IMR-90 (cell line): ENCODE measurements around the gene ELAVL4. TPM values are rescaled to one million over a fixed set of nuclear protein-coding genes. Genes with fewer than 3 reads are reported as not detected.

ENCODE experiments used
- ATAC-seq: fragments of 200-7000 bp; cut with Tn5 transposase; 2 replicates; pipeline ENCODE4 v1.9.1; 2020; ENCODE audit warnings: low read depth, mild to moderate bottlenecking, moderate library complexity
- BruUV-seq: library from RNA; stranded (reverse); fragments of 400-500 nt; replicated peaks from 2 replicates; lab custom pipeline; 2021; lab: Mats Ljungman, UMichigan
- CTCF ChIA-PET: fragments of 300-600 bp; formaldehyde crosslinking; extraction: SDS; loops from one replicate; lab custom pipeline; 2021; ENCODE audit warnings: antibody characterized with exemption; lab: Yijun Ruan, JAX
- POLR2A ChIA-PET: fragments of 300-600 bp; sonication (Branson Sonifier 250); formaldehyde crosslinking; loops from one replicate; lab custom pipeline; 2022; ENCODE audit warnings: antibody characterized with exemption; ENCODE audit not compliant: unreplicated experiment; lab: Charles Lee
- DNase-seq: peaks from one replicate; pipeline ENCODE4 v3.0.0; 2013
- H2AFZ ChIP-seq: replicated peaks from 2 replicates; pipeline ENCODE3; 2013; ENCODE audit warnings: low read length, mild to moderate bottlenecking; ENCODE audit not compliant: poor library complexity
- H2AK5ac ChIP-seq: 2 replicates; pipeline ENCODE4 v1.6.1; 2013; ENCODE audit warnings: low read depth, low read length, inconsistent platforms
- H2AK9ac ChIP-seq: replicated peaks from 2 replicates; pipeline ENCODE3; 2013; ENCODE audit warnings: mild to moderate bottlenecking, low read depth, low read length, moderate library complexity; ENCODE audit not compliant: poor library complexity
- H2BK120ac ChIP-seq: 2 replicates; pipeline ENCODE4 v1.6.1; 2013; ENCODE audit warnings: low read depth, low read length, inconsistent platforms
- H2BK15ac ChIP-seq: 3 replicates; pipeline ENCODE4 v1.6.1; 2013; ENCODE audit warnings: low read depth, low read length, inconsistent platforms
- H2BK20ac ChIP-seq: 2 replicates; pipeline ENCODE4 v1.6.1; 2013; ENCODE audit warnings: low read depth, mild to moderate bottlenecking, inconsistent platforms, low read length, moderate library complexity
- H2BK5ac ChIP-seq: 2 replicates; pipeline ENCODE4 v1.6.1; 2013; ENCODE audit warnings: mild to moderate bottlenecking, low read depth, low read length, inconsistent platforms; ENCODE audit not compliant: poor library complexity, severe bottlenecking
- H3K14ac ChIP-seq: replicated peaks from 2 replicates; pipeline ENCODE4 v1.6.1; 2013; ENCODE audit warnings: low read depth, low read length, inconsistent platforms
- H3K18ac ChIP-seq: 2 replicates; pipeline ENCODE4 v1.6.1; 2013; ENCODE audit warnings: low read depth, low read length, control low read depth
- H3K23ac ChIP-seq: 2 replicates; pipeline ENCODE4 v1.6.1; 2013; ENCODE audit warnings: low read depth, low read length, inconsistent platforms
- H3K27ac ChIP-seq: 2 replicates; pipeline ENCODE4 v1.5.1; 2013; ENCODE audit warnings: mild to moderate bottlenecking, control low read depth, low read length; ENCODE audit not compliant: insufficient read depth
- H3K27me3 ChIP-seq: 2 replicates; pipeline ENCODE4 v1.6.1; 2013; ENCODE audit warnings: low read length; ENCODE audit not compliant: control insufficient read depth, insufficient read depth
- H3K36me3 ChIP-seq: 2 replicates; pipeline ENCODE4 v1.6.1; 2013; ENCODE audit warnings: low read length, mixed read lengths; ENCODE audit not compliant: control insufficient read depth, insufficient read depth
- H3K4ac ChIP-seq: 2 replicates; pipeline ENCODE4 v1.6.1; 2013; ENCODE audit warnings: low read depth, low read length, inconsistent platforms
- H3K4me1 ChIP-seq: 2 replicates; pipeline ENCODE4 v1.6.1; 2013; ENCODE audit warnings: low read length, mixed read lengths; ENCODE audit not compliant: control insufficient read depth, insufficient read depth
- H3K4me2 ChIP-seq: 2 replicates; pipeline ENCODE4 v1.6.1; 2013; ENCODE audit warnings: low read depth, mild to moderate bottlenecking, control low read depth, low read length, moderate library complexity
- H3K4me3 ChIP-seq: 2 replicates; pipeline ENCODE4 v1.5.1; 2013; ENCODE audit warnings: low read depth, mild to moderate bottlenecking, control low read depth, low read length, moderate library complexity; ENCODE audit not compliant: insufficient read depth
- H3K56ac ChIP-seq: 2 replicates; pipeline ENCODE4 v1.6.1; 2013; ENCODE audit warnings: low read length, inconsistent platforms; ENCODE audit not compliant: insufficient read depth; ENCODE audit errors: extremely low read depth
- H3K79me1 ChIP-seq, 2 experiments: 2 replicates each; pipeline ENCODE4 v1.6.1; 2013; ENCODE audit warnings: low read length in 2 of 2, inconsistent platforms in 1 of 2, low read depth in 1 of 2
- H3K9ac ChIP-seq: 2 replicates; pipeline ENCODE4 v1.6.1; 2013; ENCODE audit warnings: low read depth, low read length, control low read depth
- H3K9me1 ChIP-seq: 2 replicates; pipeline ENCODE4 v1.6.1; 2013; ENCODE audit warnings: low read length, inconsistent platforms; ENCODE audit not compliant: insufficient read depth
- H3K9me3 ChIP-seq: 2 replicates; pipeline ENCODE4 v1.6.1; 2013; ENCODE audit warnings: low read length; ENCODE audit not compliant: control insufficient read depth, insufficient read depth
- H4K20me1 ChIP-seq: 2 replicates; pipeline ENCODE4 v1.6.1; 2013; ENCODE audit warnings: low read length, inconsistent platforms; ENCODE audit not compliant: insufficient read depth
- H4K5ac ChIP-seq: 2 replicates; pipeline ENCODE4 v1.6.1; 2013; ENCODE audit warnings: mild to moderate bottlenecking, low read depth, low read length, control low read depth
- H4K8ac ChIP-seq, 2 experiments: 2 replicates each; pipeline ENCODE4 v1.6.1; 2013; ENCODE audit warnings: low read depth in 2 of 2, low read length in 2 of 2, control low read depth in 1 of 2, inconsistent platforms in 1 of 2
- H4K91ac ChIP-seq: 2 replicates; pipeline ENCODE4 v1.6.1; 2013; ENCODE audit warnings: low read depth, low read length, inconsistent platforms; ENCODE audit not compliant: insufficient read depth
- BHLHE40 ChIP-seq: fragments of 150-350 bp; IDR thresholded peaks from 2 replicates; pipeline ENCODE4 v1.6.1; 2016; ENCODE audit warnings: mild to moderate bottlenecking, low read depth, low read length
- CEBPB ChIP-seq: IDR thresholded peaks from 2 replicates; pipeline ENCODE4 v1.6.1; 2012; ENCODE audit warnings: low read depth, low read length, improper control_type of control experiment
- FOS ChIP-seq: fragments of 150-350 bp; IDR thresholded peaks from 2 replicates; pipeline ENCODE4 v1.6.1; 2016; ENCODE audit warnings: low read depth, low read length
- MAZ ChIP-seq: IDR thresholded peaks from 2 replicates; pipeline ENCODE4 v1.6.1; 2012; ENCODE audit warnings: low read depth, mild to moderate bottlenecking, low read length, improper control_type of control experiment, moderate library complexity, borderline replicate concordance
- RAD21 ChIP-seq: IDR thresholded peaks from 2 replicates; pipeline ENCODE4 v1.6.1; 2012; ENCODE audit warnings: low read length, improper control_type of control experiment
- RFX5 ChIP-seq: IDR thresholded peaks from 2 replicates; pipeline ENCODE4 v1.8.0; 2012; ENCODE audit warnings: low read depth, mild to moderate bottlenecking, low read length, moderate library complexity
- WGBS, 2 experiments: methylation state at CpG; one replicate each; pipeline versions ENCODE4 v1.1.5 to v1.1.7; 2013; ENCODE audit warnings: missing lambda C conversion rate in 2 of 2; ENCODE audit not compliant: insufficient read length in 1 of 2; ENCODE audit errors: extremely low coverage in 2 of 2; 5-methylcytosine and 5-hydroxymethylcytosine counted together
- dilution Hi-C: fragments of 300-500 bp; cut with HindIII; formaldehyde crosslinking; loops from one replicate; pipeline ENCODE4 v1.14.3; 2018; ENCODE audit warnings: low sequenced_read_pairs; ENCODE audit not compliant: unreplicated experiment
- in situ Hi-C: fragments of 300-500 bp; cut with MboI; formaldehyde crosslinking; loops from 3 replicates; pipeline ENCODE4 v1.14.3; 2019; ENCODE audit warnings: low sequenced_read_pairs, inconsistent platforms, mixed read lengths
- intact Hi-C: fragments of 100-400 bp; cut with micrococcal nuclease; formaldehyde crosslinking; loops from 2 replicates; pipeline ENCODE4 v1.10.0; 2022
- polyA plus RNA-seq, 3 experiments: library from polyadenylated mRNA; depleted of rRNA; stranded (reverse); fragments of >200 nt; gene quantifications; 2 replicates each; pipeline ENCODE4 v1.2.3, GENCODE V29; 2012; ENCODE audit warnings: low replicate concordance in 1 of 3
- total RNA-seq: library from RNA; depleted of rRNA; stranded (reverse); fragments of >200 nt; gene quantifications from 2 replicates; pipeline ENCODE4 v1.2.3, GENCODE V29; 2012
- TF ChIP-seq, protein P1 (sequence below): fragments of 150-350 bp; IDR thresholded peaks from 2 replicates; pipeline ENCODE4 v1.6.1; 2017; ENCODE audit warnings: mild to moderate bottlenecking, antibody characterized with exemption, low read length, low read depth
- TF ChIP-seq, protein P2 (sequence below): fragments of 150-350 bp; IDR thresholded peaks from 2 replicates; pipeline ENCODE4 v1.6.1; 2016; ENCODE audit warnings: low read depth, mild to moderate bottlenecking, low read length, moderate library complexity, borderline replicate concordance

Gene ELAVL4
- total and polyA plus RNA-seq, 2 of the 4 experiments (the other 2 are of a cell fraction) = not detected

DNA sequence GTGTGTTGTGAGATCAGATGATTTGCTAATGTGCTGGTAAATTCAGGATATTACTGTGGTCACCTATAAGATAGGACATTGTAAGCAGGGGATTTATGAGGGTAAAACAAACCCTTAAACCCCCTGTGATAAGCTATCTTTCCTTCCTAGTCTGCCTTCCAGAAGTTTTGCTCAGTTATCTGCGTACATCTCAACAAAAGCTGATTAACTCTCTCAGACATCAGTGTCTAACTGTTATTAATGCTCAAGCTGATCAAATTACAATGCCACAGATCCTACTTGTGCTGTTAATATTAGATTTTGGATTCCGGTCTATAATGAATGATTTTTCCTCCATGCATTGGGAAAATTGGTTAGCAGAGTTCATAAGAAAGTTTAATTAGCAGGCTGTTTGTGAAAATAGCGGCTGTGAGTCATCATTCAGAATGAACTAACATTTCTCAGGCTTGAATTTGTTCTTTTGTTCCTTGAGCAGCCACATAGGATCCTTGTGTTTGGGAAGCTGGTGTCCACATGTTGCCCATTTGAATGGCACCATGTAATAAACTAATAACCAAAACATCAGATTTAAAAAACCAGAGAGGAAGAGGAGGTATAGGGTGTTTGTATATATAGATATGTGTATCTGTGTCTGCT lies 48.7 kb downstream of the ELAVL4 start:
- H4K91ac ChIP-seq = no peak overlapping the region
- no peak overlapping the region for H2AK5ac ChIP-seq
- no peak overlapping the region for H2BK120ac ChIP-seq
- TF ChIP-seq MAZ (no peak), RFX5 (no peak), FOS (no peak), CEBPB (no peak), RAD21 (no peak), BHLHE40 (no peak)
- TF ChIP-seq, protein P1, sequence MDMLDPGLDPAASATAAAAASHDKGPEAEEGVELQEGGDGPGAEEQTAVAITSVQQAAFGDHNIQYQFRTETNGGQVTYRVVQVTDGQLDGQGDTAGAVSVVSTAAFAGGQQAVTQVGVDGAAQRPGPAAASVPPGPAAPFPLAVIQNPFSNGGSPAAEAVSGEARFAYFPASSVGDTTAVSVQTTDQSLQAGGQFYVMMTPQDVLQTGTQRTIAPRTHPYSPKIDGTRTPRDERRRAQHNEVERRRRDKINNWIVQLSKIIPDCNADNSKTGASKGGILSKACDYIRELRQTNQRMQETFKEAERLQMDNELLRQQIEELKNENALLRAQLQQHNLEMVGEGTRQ = no peak
- TF ChIP-seq, protein P2, sequence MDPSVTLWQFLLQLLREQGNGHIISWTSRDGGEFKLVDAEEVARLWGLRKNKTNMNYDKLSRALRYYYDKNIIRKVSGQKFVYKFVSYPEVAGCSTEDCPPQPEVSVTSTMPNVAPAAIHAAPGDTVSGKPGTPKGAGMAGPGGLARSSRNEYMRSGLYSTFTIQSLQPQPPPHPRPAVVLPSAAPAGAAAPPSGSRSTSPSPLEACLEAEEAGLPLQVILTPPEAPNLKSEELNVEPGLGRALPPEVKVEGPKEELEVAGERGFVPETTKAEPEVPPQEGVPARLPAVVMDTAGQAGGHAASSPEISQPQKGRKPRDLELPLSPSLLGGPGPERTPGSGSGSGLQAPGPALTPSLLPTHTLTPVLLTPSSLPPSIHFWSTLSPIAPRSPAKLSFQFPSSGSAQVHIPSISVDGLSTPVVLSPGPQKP = no peak
- CTCF ChIA-PET = no interaction called here
- no peaks in the 10 kb centered on the region for H4K20me1 ChIP-seq
- H3K9me3 ChIP-seq = no peaks in the 10 kb centered on the region
- no peaks in the 10 kb centered on the region for H3K27me3 ChIP-seq
- no peak overlapping the region for H2AFZ ChIP-seq
- no peaks in the 10 kb centered on the region for H3K4me1 ChIP-seq
- no peak overlapping the region for H3K18ac ChIP-seq
- no peak overlapping the region for H2BK5ac ChIP-seq
- in situ Hi-C loops = no loop called here
- H3K4me3 ChIP-seq = no peak overlapping the region
- dilution Hi-C loops = no loop called here
- DNase-seq (no peak), ATAC-seq (no peak)
- no peak overlapping the region for H3K23ac ChIP-seq
- POLR2A ChIA-PET = no interaction called here
- no peak overlapping the region for H2BK20ac ChIP-seq
- no peaks in the 10 kb centered on the region for H3K9me1 ChIP-seq
- H3K4ac ChIP-seq = no peak overlapping the region
- H3K9ac ChIP-seq = no peak overlapping the region
- H4K8ac ChIP-seq = no peak overlapping the region
- no peak overlapping the region for H3K27ac ChIP-seq
- BruUV-seq = no TSS peak
- H3K36me3 ChIP-seq = no peaks in the 10 kb centered on the region
- no peak overlapping the region for H4K5ac ChIP-seq
- H3K56ac ChIP-seq = no peak overlapping the region
- H3K4me2 ChIP-seq = no peak overlapping the region
- H2AK9ac ChIP-seq = no peak overlapping the region
- no CpG with 5 or more reads among the region's 3 CpGs for WGBS, 2 experiments
- H3K14ac ChIP-seq = no peak overlapping the region
- intact Hi-C loops = no loop called here
- H2BK15ac ChIP-seq = no peak overlapping the region
- H3K79me1 ChIP-seq = no peaks in the 10 kb centered on the region
